ENCODE data around the gene DLGAP1.

Gene DLGAP1

GRCh38 chr18:4016391-4017049, 438.6 kb downstream of the DLGAP1 start:
- in situ Hi-C loops (cut with MboI; ENCODE audit: low sequenced_read_pairs) = no loop called here

GRCh38 chr18:4007846-4008245, 447.3 kb downstream of the DLGAP1 start:
- in situ Hi-C loops (cut with MboI; ENCODE audit: low sequenced_read_pairs) = no loop called here

- in situ Hi-C loops (cut with MboI; ENCODE audit: low sequenced_read_pairs) = no loop called here
Measured at GRCh38 chr18:4004183-4004829, 450.8 kb downstream of the DLGAP1 start.

GRCh38 chr18:3998698-3999333, 456.3 kb downstream of the DLGAP1 start:
- in situ Hi-C loops (cut with MboI; ENCODE audit: low sequenced_read_pairs) = no loop called here

- in situ Hi-C loops (cut with MboI; ENCODE audit: low sequenced_read_pairs) = no loop called here
Measured at GRCh38 chr18:3995476-3996102, 459.5 kb downstream of the DLGAP1 start.

GRCh38 chr18:3993941-3994687, 461.0 kb downstream of the DLGAP1 start:
- in situ Hi-C loops (cut with MboI; ENCODE audit: low sequenced_read_pairs) = no loop called here

GRCh38 chr18:3985664-3986063, 469.4 kb downstream of the DLGAP1 start:
- in situ Hi-C loops (cut with MboI; ENCODE audit: low sequenced_read_pairs) = no loop called here

GRCh38 chr18:3985020-3985419, 470.1 kb downstream of the DLGAP1 start:
- in situ Hi-C loops (cut with MboI; ENCODE audit: low sequenced_read_pairs) = no loop called here

- in situ Hi-C loops (cut with MboI; ENCODE audit: low sequenced_read_pairs) = no loop called here
Measured at GRCh38 chr18:3984163-3984757, 470.8 kb downstream of the DLGAP1 start.

- in situ Hi-C loops (cut with MboI; ENCODE audit: low sequenced_read_pairs) = no loop called here
Measured at GRCh38 chr18:3983351-3983969, 471.6 kb downstream of the DLGAP1 start.

- in situ Hi-C loops (cut with MboI; ENCODE audit: low sequenced_read_pairs) = no loop called here
Measured at GRCh38 chr18:3982541-3982940, 472.6 kb downstream of the DLGAP1 start.

GRCh38 chr18:3979024-3979423, 476.1 kb downstream of the DLGAP1 start:
- in situ Hi-C loops (cut with MboI; ENCODE audit: low sequenced_read_pairs) = no loop called here

GRCh38 chr18:3973191-3973850, 481.8 kb downstream of the DLGAP1 start:
- in situ Hi-C loops (cut with MboI; ENCODE audit: low sequenced_read_pairs) = no loop called here

GRCh38 chr18:3972291-3972930, 482.7 kb downstream of the DLGAP1 start:
- in situ Hi-C loops (cut with MboI; ENCODE audit: low sequenced_read_pairs) = no loop called here

GRCh38 chr18:3970929-3971328, 484.2 kb downstream of the DLGAP1 start:
- in situ Hi-C loops (cut with MboI; ENCODE audit: low sequenced_read_pairs) = no loop called here

- in situ Hi-C loops (cut with MboI; ENCODE audit: low sequenced_read_pairs) = no loop called here
Measured at GRCh38 chr18:3967359-3968180, 487.5 kb downstream of the DLGAP1 start.

GRCh38 chr18:3966642-3967358, 488.3 kb downstream of the DLGAP1 start:
- in situ Hi-C loops (cut with MboI; ENCODE audit: low sequenced_read_pairs) = no loop called here

GRCh38 chr18:3966246-3966641, 488.9 kb downstream of the DLGAP1 start:
- in situ Hi-C loops (cut with MboI; ENCODE audit: low sequenced_read_pairs) = no loop called here
